Tibial nerve (tissue), 4 donors: ENCODE measurements around the gene PIK3C2B. TPM values are rescaled to one million over a fixed set of nuclear protein-coding genes. Genes with fewer than 3 reads are reported as not detected.

Experiments used
- DNase-seq, 2 donors: peaks; one replicate each; pipeline ENCODE4 v3.0.0-alpha.2; 2019; ENCODE audit warnings: low spot score in 2 of 2
- H3K27ac ChIP-seq, 4 donors: fragments of 200-600 bp; sonication (generic) in 3 of 4; one replicate each; pipeline ENCODE4 v1.5.1; 2017 to 2019; ENCODE audit warnings: mild to moderate bottlenecking in 1 of 4
- H3K27me3 ChIP-seq, 2 donors: fragments of 200-600 bp; sonication (generic) in 1 of 2; one replicate each; pipeline versions ENCODE4 v1.5.1 to v1.6.0; 2017 to 2019
- H3K36me3 ChIP-seq, 3 donors: fragments of 200-600 bp; sonication (generic); one replicate each; pipeline ENCODE4 v1.5.1; 2018 to 2019
- H3K4me1 ChIP-seq, 4 donors: fragments of 200-600 bp; sonication (generic) in 3 of 4; one replicate each; pipeline ENCODE4 v1.5.1; 2017 to 2019
- H3K4me3 ChIP-seq, 4 donors: fragments of 200-600 bp; sonication (generic) in 3 of 4; one replicate each; pipeline ENCODE4 v1.5.1; 2017 to 2019; ENCODE audit warnings: mild to moderate bottlenecking in 1 of 4, moderate library complexity in 1 of 4
- H3K9me3 ChIP-seq, 4 donors: fragments of 200-600 bp; sonication (generic) in 3 of 4; one replicate each; pipeline ENCODE4 v1.5.1; 2017 to 2019
- EP300 ChIP-seq, 2 donors: sonication (generic); formaldehyde crosslinking; IDR thresholded peaks; one replicate each; pipeline ENCODE4 v1.6.1; 2017; ENCODE audit warnings: antibody characterized with exemption in 2 of 2, mild to moderate bottlenecking in 1 of 2
- POLR2A ChIP-seq, 2 donors: fragments of 450-650 bp; IDR thresholded peaks; one replicate each; pipeline ENCODE4 v1.6.1; 2017; ENCODE audit warnings: antibody characterized with exemption in 2 of 2, mild to moderate bottlenecking in 2 of 2, moderate library complexity in 2 of 2
- WGBS, 2 donors: methylation state at CpG; one replicate each; pipeline ENCODE4 v1.1.5; 2018; 5-methylcytosine and 5-hydroxymethylcytosine counted together
- total RNA-seq, 4 donors: library from RNA; depleted of rRNA; stranded (reverse); fragments of >200 nt; gene quantifications; one replicate each; pipeline ENCODE4 v1.1.0, GENCODE V29; 2016
- TF ChIP-seq, protein P1 (sequence below), 5 experiments: fragments of 200-600 bp in 3 of 5; fragments of 450-650 bp in 2 of 5; sonication (generic) in 3 of 5; IDR thresholded peaks; one replicate each; pipeline ENCODE4 v1.5.1; 2016 to 2019; ENCODE audit warnings: antibody characterized with exemption in 5 of 5, mild to moderate bottlenecking in 3 of 5, moderate library complexity in 2 of 5

The PIK3C2B gene
- total RNA-seq, 4 donors from 2014 or later: 18.0 to 67.2 (median 32.5) TPM

GRCh38 chr1:204465546-204466415 is 28.8 kb downstream of the PIK3C2B start:
- peaks cover 0 to 21% (median 0%) of the 10 kb centered on the region in 3 donors for H3K36me3 ChIP-seq
- no peak for DNase-seq
- peak overlapping the region; percentile 80 to 90 (median 84) for H3K27ac ChIP-seq
- H3K4me1 ChIP-seq: peaks cover 0 to 78% (median 54%) of the 10 kb centered on the region in 4 donors
- no peaks in the 10 kb centered on the region for H3K9me3 ChIP-seq
- no peak overlapping the region for H3K4me3 ChIP-seq
- TF ChIP-seq POLR2A (IDR thresholded peaks at IDR 0.05) (no peak), EP300 (IDR thresholded peaks at IDR 0.05) (no peak)
- H3K27me3 ChIP-seq: no peaks in the 10 kb centered on the region
- WGBS, 2 donors: 38 to 49% methylated on average over 17 of the region's 17 CpGs

- DNase-seq: no peak
- Histone ChIP-seq H3K9me3 (no peaks in the 10 kb centered on the region), H3K27me3 (no peaks in the 10 kb centered on the region), H3K27ac (peak overlapping the region in 3 of 4 donors; percentile 23 to 90 (median 89)), H3K4me3 (no peak overlapping the region), H3K36me3 (peaks cover 0 to 32% (median 0%) of the 10 kb centered on the region in 3 donors), H3K4me1 (peaks cover 0 to 83% (median 54%) of the 10 kb centered on the region in 4 donors)
- TF ChIP-seq POLR2A (IDR thresholded peaks at IDR 0.05) (no peak), EP300 (IDR thresholded peaks at IDR 0.05) (no peak)
- TF ChIP-seq, protein P1, sequence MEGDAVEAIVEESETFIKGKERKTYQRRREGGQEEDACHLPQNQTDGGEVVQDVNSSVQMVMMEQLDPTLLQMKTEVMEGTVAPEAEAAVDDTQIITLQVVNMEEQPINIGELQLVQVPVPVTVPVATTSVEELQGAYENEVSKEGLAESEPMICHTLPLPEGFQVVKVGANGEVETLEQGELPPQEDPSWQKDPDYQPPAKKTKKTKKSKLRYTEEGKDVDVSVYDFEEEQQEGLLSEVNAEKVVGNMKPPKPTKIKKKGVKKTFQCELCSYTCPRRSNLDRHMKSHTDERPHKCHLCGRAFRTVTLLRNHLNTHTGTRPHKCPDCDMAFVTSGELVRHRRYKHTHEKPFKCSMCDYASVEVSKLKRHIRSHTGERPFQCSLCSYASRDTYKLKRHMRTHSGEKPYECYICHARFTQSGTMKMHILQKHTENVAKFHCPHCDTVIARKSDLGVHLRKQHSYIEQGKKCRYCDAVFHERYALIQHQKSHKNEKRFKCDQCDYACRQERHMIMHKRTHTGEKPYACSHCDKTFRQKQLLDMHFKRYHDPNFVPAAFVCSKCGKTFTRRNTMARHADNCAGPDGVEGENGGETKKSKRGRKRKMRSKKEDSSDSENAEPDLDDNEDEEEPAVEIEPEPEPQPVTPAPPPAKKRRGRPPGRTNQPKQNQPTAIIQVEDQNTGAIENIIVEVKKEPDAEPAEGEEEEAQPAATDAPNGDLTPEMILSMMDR (IDR thresholded peaks at IDR 0.05): no peak
- 27 to 49% methylated on average over 1 of the region's 1 CpG for WGBS, 2 donors
Measured at GRCh38 chr1:204464701-204465100, 29.9 kb downstream of the PIK3C2B start.

- 44 to 52% methylated on average over 3 of the region's 3 CpGs for WGBS, 2 donors
- peaks cover 0 to 78% (median 54%) of the 10 kb centered on the region in 4 donors for H3K4me1 ChIP-seq
- no peak for DNase-seq
- H3K27me3 ChIP-seq: no peaks in the 10 kb centered on the region
- no peak overlapping the region for H3K4me3 ChIP-seq
- peaks cover 0 to 37% (median under 1%) of the 10 kb centered on the region in 3 donors for H3K36me3 ChIP-seq
- H3K9me3 ChIP-seq: no peaks in the 10 kb centered on the region
- TF ChIP-seq, protein P1 (IDR thresholded peaks at IDR 0.05): no peak
- TF ChIP-seq POLR2A (IDR thresholded peaks at IDR 0.05) (no peak), EP300 (IDR thresholded peaks at IDR 0.05) (no peak)
- H3K27ac ChIP-seq: peak overlapping the region in 3 of 4 donors; percentile 23 to 90 (median 89)
Measured at GRCh38 chr1:204464187-204464631, 30.4 kb downstream of the PIK3C2B start.

- WGBS, 2 donors: 50 to 56% methylated on average over 6 to 10 of the region's 10 CpGs
- no peak for DNase-seq
- Histone ChIP-seq H3K36me3 (peaks cover 0 to 44% (median 3%) of the 10 kb centered on the region in 3 donors), H3K9me3 (no peaks in the 10 kb centered on the region), H3K27me3 (no peaks in the 10 kb centered on the region), H3K4me3 (no peak overlapping the region), H3K27ac (peak overlapping the region in 3 of 4 donors; percentile 23 to 90 (median 89)), H3K4me1 (peaks cover 0 to 71% (median 49%) of the 10 kb centered on the region in 4 donors)
- TF ChIP-seq POLR2A (IDR thresholded peaks at IDR 0.05): no peak
Measured at GRCh38 chr1:204463125-204464060, 31.2 kb downstream of the PIK3C2B start.

DNA sequence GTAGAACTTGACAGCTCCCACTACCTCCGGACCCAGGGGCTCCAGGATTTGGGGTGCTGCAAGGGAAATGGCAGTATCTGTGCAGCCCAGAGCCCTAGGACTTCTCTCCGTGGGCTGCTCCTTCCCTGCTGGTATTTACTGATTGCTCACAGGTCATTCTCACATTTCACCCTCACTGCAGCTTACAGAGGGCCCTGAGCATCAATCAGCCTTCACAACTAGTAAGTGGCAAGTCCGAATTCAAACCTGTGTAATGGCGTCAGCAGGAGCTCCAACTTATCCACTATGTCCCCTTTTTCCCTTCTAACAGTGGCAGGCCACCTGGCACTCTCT is 32.4 kb downstream of the PIK3C2B start:
- H3K9me3 ChIP-seq: no peaks in the 10 kb centered on the region
- H3K27ac ChIP-seq: peak overlapping the region in 1 of 4 donors; percentile 45
- H3K36me3 ChIP-seq: peaks cover 0 to 51% (median 3%) of the 10 kb centered on the region in 3 donors
- no peak for DNase-seq
- H3K4me1 ChIP-seq: peaks cover 0 to 66% (median 40%) of the 10 kb centered on the region in 4 donors
- H3K4me3 ChIP-seq: no peak overlapping the region
- TF ChIP-seq EP300 (IDR thresholded peaks at IDR 0.05): no peak
- no peak for TF ChIP-seq POLR2A (IDR thresholded peaks at IDR 0.05)
- TF ChIP-seq, protein P1 (IDR thresholded peaks at IDR 0.05): no peak
- H3K27me3 ChIP-seq: no peaks in the 10 kb centered on the region
- WGBS, 2 donors: 83 to 90% methylated on average over 4 of the region's 4 CpGs
